HCT116 (cell line): ENCODE data around the gene CGB7. TPM values are rescaled to one million over a fixed set of nuclear protein-coding genes. Genes with fewer than 3 reads are reported as not detected.

Experiments used
- ATAC-seq: fragments of 200-7000 bp; cut with Tn5 transposase; 2 replicates; pipeline ENCODE4 v1.9.1; 2020; ENCODE audit warnings: mild to moderate bottlenecking, moderate library complexity
- BruUV-seq: library from RNA; stranded (reverse); fragments of 400-500 nt; replicated peaks from 2 replicates; lab custom pipeline; 2021; lab: Mats Ljungman, UMichigan
- CTCF ChIA-PET: fragments of 300-600 bp; sonication (Branson Sonifier 250); formaldehyde crosslinking; loops from one replicate; lab custom pipeline; 2021; ENCODE audit warnings: antibody characterized with exemption; lab: Charles Lee
- POLR2A ChIA-PET: fragments of 300-600, 350-600 bp; sonication (Branson Sonifier 250); formaldehyde crosslinking; loops from one replicate; lab custom pipeline; 2021; ENCODE audit warnings: antibody characterized with exemption; lab: Charles Lee
- RAD21 ChIA-PET, 2 experiments: fragments of 300-600 bp; sonication (Branson Sonifier 250); formaldehyde crosslinking; loops; one replicate each; lab custom pipeline; 2023; ENCODE audit warnings: low total read pairs in 2 of 2; ENCODE audit not compliant: uncharacterized antibody in 2 of 2, unreplicated experiment in 2 of 2, low non-redundant PET in 1 of 2; lab: Charles Lee
- DNase-seq: peaks from one replicate; pipeline ENCODE4 v3.0.0-alpha.2; 2010; ENCODE audit warnings: low read depth, low spot score
- H2AFZ ChIP-seq: fragments of 200-600 bp; shearing (Covaris generic), sonication (generic); 2 replicates; pipeline ENCODE4 v1.6.1; 2017; ENCODE audit warnings: low read depth, mixed run types, mixed read lengths, antibody characterized with exemption, low read length; ENCODE audit not compliant: poor library complexity, severe bottlenecking
- H3K27ac ChIP-seq: 2 replicates; pipeline ENCODE4 v1.5.1; 2012; ENCODE audit warnings: low read depth, low read length
- H3K27me3 ChIP-seq: fragments of 200-600 bp; sonication (generic); 2 replicates; pipeline ENCODE4 v1.6.1; 2016; ENCODE audit warnings: mixed run types, low read length, mixed read lengths; ENCODE audit not compliant: insufficient read depth
- H3K36me3 ChIP-seq, 2 experiments: fragments of 200-500 bp in 1 of 2; fragments of 200-600 bp in 1 of 2; sonication (Bioruptor generic) in 1 of 2; sonication (generic) in 1 of 2; 2 replicates each; pipeline versions ENCODE4 v1.5.1 to v1.6.1; 2014 to 2016; ENCODE audit warnings: low read length in 2 of 2, inconsistent platforms in 1 of 2, mixed read lengths in 1 of 2, mixed run types in 1 of 2; ENCODE audit not compliant: insufficient read depth in 2 of 2, control insufficient read depth in 1 of 2
- H3K4me1 ChIP-seq, 2 experiments: fragments of 200-600 bp in 1 of 2; sonication (generic) in 1 of 2; 2 replicates each; pipeline versions ENCODE4 v1.5.1 to v1.6.1; 2012 to 2017; ENCODE audit warnings: low read length in 2 of 2, inconsistent platforms in 1 of 2, mild to moderate bottlenecking in 1 of 2, mixed read lengths in 1 of 2, mixed run types in 1 of 2, moderate library complexity in 1 of 2; ENCODE audit not compliant: insufficient read depth in 2 of 2, control insufficient read depth in 1 of 2
- H3K4me2 ChIP-seq: fragments of 200-600 bp; sonication (generic); 2 replicates; pipeline ENCODE4 v1.6.1; 2017; ENCODE audit warnings: mixed run types, low read length, mixed read lengths
- H3K4me3 ChIP-seq, 2 experiments: fragments of 200-600 bp in 1 of 2; sonication (generic) in 1 of 2; replicated peaks in 1 of 2; 2 replicates each; pipeline ENCODE4 v1.5.1; 2011 to 2016; ENCODE audit warnings: low read length in 2 of 2, control low read depth in 1 of 2, low read depth in 1 of 2, mild to moderate bottlenecking in 1 of 2, mixed read lengths in 1 of 2, mixed run types in 1 of 2
- H3K79me2 ChIP-seq: fragments of 200-600 bp; sonication (generic); 2 replicates; pipeline ENCODE4 v1.6.1; 2017; ENCODE audit warnings: mild to moderate bottlenecking, mixed run types, low read length, moderate library complexity, mixed read lengths; ENCODE audit not compliant: insufficient read depth
- H3K9ac ChIP-seq: fragments of 200-600 bp; sonication (generic); 2 replicates; pipeline ENCODE4 v1.6.1; 2016; ENCODE audit warnings: low read length, mixed read lengths
- H3K9me2 ChIP-seq: fragments of 200-600 bp; sonication (generic), shearing (Covaris generic); 2 replicates; pipeline ENCODE4 v1.6.1; 2017; ENCODE audit warnings: mixed run types, mild to moderate bottlenecking, moderate library complexity; ENCODE audit not compliant: insufficient read depth
- H3K9me3 ChIP-seq, 2 experiments: fragments of 200-500 bp in 1 of 2; fragments of 200-600 bp in 1 of 2; sonication (Bioruptor generic) in 1 of 2; sonication (generic) in 1 of 2; 2 replicates each; pipeline ENCODE4 v1.6.1; 2014 to 2017; ENCODE audit warnings: low read length in 2 of 2, mixed read lengths in 2 of 2, inconsistent platforms in 1 of 2, low read depth in 1 of 2, mild to moderate bottlenecking in 1 of 2, mixed run types in 1 of 2, moderate library complexity in 1 of 2; ENCODE audit not compliant: control insufficient read depth in 1 of 2, insufficient read depth in 1 of 2
- H4K20me1 ChIP-seq: fragments of 200-600 bp; sonication (generic), shearing (Covaris generic); 2 replicates; pipeline ENCODE4 v1.6.1; 2017; ENCODE audit warnings: mixed run types, mild to moderate bottlenecking, moderate library complexity; ENCODE audit not compliant: insufficient read depth
- EGR1 ChIP-seq: IDR thresholded peaks from 2 replicates; pipeline ENCODE4 v1.6.1; 2012; ENCODE audit warnings: low read depth
- EZH2phosphoT487 ChIP-seq: fragments of 200-600 bp; IDR thresholded peaks from 2 replicates; pipeline ENCODE4 v1.6.1; 2018; ENCODE audit warnings: antibody characterized with exemption, borderline replicate concordance
- MAX ChIP-seq: IDR thresholded peaks from 2 replicates; pipeline ENCODE4 v1.6.1; 2012
- POLR2A ChIP-seq: IDR thresholded peaks from 2 replicates; pipeline ENCODE4 v1.7.0; 2011; ENCODE audit warnings: borderline replicate concordance; ENCODE audit not compliant: insufficient read depth, insufficient read length; ENCODE audit errors: extremely low read depth
- REST ChIP-seq: IDR thresholded peaks from 2 replicates; pipeline ENCODE4 v1.6.1; 2012; ENCODE audit warnings: low read depth
- SP1 ChIP-seq: IDR thresholded peaks from 2 replicates; pipeline ENCODE4 v1.6.1; 2012; ENCODE audit warnings: low read depth
- SRF ChIP-seq: IDR thresholded peaks from 2 replicates; pipeline ENCODE4 v1.6.1; 2012; ENCODE audit warnings: low read depth
- ZFX ChIP-seq: fragments of 450-650 bp; IDR thresholded peaks from 2 replicates; pipeline ENCODE4 v1.6.1; 2017
- intact Hi-C: fragments of 100-400 bp; cut with micrococcal nuclease; formaldehyde crosslinking; loops from 2 replicates; pipeline ENCODE4 v1.10.0; 2022
- total RNA-seq: library from RNA; stranded (reverse); gene quantifications from one replicate; pipeline ENCODE4 v1.2.1, GENCODE V29; 2021; ENCODE audit not compliant: unreplicated experiment

Gene CGB7
- total RNA-seq, 1 experiment from 2014 or later: 5.4 TPM

- TSS peak; percentile 15 for BruUV-seq
- Histone ChIP-seq H3K4me3 (no peak overlapping the region), H3K4me2 (no peak overlapping the region), H3K79me2 (peaks cover 65% of the 10 kb centered on the region), H2AFZ (no peak overlapping the region), H3K27me3 (no peaks in the 10 kb centered on the region), H3K9me2 (no peaks in the 10 kb centered on the region), H3K9me3 (no peaks in the 10 kb centered on the region), H3K27ac (no peak overlapping the region), H3K9ac (no peak overlapping the region), H3K4me1 (no peaks in the 10 kb centered on the region), H4K20me1 (peaks cover 3% of the 10 kb centered on the region; the same call in 1 of the 2 replicates), H3K36me3 (peaks cover 71 to 82% of the 10 kb centered on the region in 2 experiments)
- intact Hi-C loops: no loop called here
- RAD21 ChIA-PET: no interaction called here
- DNase-seq (no peak), ATAC-seq (no peak)
- TF ChIP-seq REST: no peak
- CTCF ChIA-PET: no interaction called here
- POLR2A ChIA-PET: no interaction called here
Observed at GRCh38 chr19:49103331-49104085, 46.0 kb upstream of the CGB7 start.

GRCh38 chr19:49102303-49102702 lies 44.8 kb upstream of the CGB7 start:
- BruUV-seq: no TSS peak
- H3K9me2 ChIP-seq: no peaks in the 10 kb centered on the region
- ChIA-PET CTCF (no interaction called here), RAD21 (no interaction called here), POLR2A (no interaction called here)
- peaks cover 15% of the 10 kb centered on the region; the same call in 1 of the 2 replicates for H4K20me1 ChIP-seq
- no peaks in the 10 kb centered on the region for H3K27me3 ChIP-seq
- H3K79me2 ChIP-seq: peaks cover 75% of the 10 kb centered on the region
- ATAC-seq: no peak
- H3K4me2 ChIP-seq: no peak overlapping the region
- intact Hi-C loops: no loop called here
- H3K36me3 ChIP-seq: peaks cover 64 to 80% of the 10 kb centered on the region in 2 experiments
- no peak overlapping the region for H2AFZ ChIP-seq
- no peak for TF ChIP-seq SRF
- TF ChIP-seq ZFX: no peak
- TF ChIP-seq EGR1: no peak
- no peak for TF ChIP-seq MAX
- TF ChIP-seq EZH2phosphoT487: no peak
- no peak for TF ChIP-seq SP1
- no peak for TF ChIP-seq POLR2A
- DNase-seq: no peak
- H3K9ac ChIP-seq: no peak overlapping the region
- peaks cover 0 to 3% of the 10 kb centered on the region in 2 experiments; a peak in 2 of 4 replicates for H3K4me1 ChIP-seq
- H3K9me3 ChIP-seq: no peaks in the 10 kb centered on the region
- H3K4me3 ChIP-seq: no peak overlapping the region
- H3K27ac ChIP-seq: no peak overlapping the region; the same call in 1 of the 2 replicates
